Hepatocyte (in vitro differentiated cells): Measurements from ENCODE around the gene KL.

Source experiments
- EZH2 ChIP-seq: fragments of 200-600 bp; sonication (generic); IDR thresholded peaks from 2 replicates; pipeline ENCODE4 v1.6.1; 2016; ENCODE audit warnings: antibody characterized with exemption, mild to moderate bottlenecking, borderline replicate concordance
- TF ChIP-seq, protein P1 (sequence below): fragments of 200-600 bp; sonication (generic); IDR thresholded peaks from 2 replicates; pipeline ENCODE4 v1.5.1; 2016; ENCODE audit warnings: antibody characterized with exemption, mild to moderate bottlenecking; ENCODE audit not compliant: poor library complexity

DNA sequence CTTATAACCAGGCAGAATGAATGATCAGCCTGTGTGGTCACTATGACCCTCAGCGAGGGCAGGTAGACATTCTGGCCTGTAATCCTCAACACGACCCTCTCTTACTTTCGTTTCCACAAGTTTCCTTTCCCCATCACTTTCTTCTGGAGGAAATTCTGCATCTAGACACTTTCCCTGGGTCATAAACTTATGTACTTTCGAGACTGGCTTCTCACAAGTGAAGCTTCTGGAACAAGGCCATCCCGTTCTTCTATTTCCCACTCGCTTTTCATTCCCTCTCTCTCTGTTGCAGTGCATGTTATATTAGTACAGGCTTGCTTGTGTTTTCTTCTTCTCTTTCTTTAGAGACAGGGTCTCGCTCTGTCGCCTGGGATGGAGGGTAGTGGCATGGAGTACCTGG lies 23.1 kb upstream of the KL start:
- TF ChIP-seq, protein P1, sequence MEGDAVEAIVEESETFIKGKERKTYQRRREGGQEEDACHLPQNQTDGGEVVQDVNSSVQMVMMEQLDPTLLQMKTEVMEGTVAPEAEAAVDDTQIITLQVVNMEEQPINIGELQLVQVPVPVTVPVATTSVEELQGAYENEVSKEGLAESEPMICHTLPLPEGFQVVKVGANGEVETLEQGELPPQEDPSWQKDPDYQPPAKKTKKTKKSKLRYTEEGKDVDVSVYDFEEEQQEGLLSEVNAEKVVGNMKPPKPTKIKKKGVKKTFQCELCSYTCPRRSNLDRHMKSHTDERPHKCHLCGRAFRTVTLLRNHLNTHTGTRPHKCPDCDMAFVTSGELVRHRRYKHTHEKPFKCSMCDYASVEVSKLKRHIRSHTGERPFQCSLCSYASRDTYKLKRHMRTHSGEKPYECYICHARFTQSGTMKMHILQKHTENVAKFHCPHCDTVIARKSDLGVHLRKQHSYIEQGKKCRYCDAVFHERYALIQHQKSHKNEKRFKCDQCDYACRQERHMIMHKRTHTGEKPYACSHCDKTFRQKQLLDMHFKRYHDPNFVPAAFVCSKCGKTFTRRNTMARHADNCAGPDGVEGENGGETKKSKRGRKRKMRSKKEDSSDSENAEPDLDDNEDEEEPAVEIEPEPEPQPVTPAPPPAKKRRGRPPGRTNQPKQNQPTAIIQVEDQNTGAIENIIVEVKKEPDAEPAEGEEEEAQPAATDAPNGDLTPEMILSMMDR, result no peak
- TF ChIP-seq EZH2, result no peak
